ENCODE results near the gene HCK. TPM values are rescaled to one million over a fixed set of nuclear protein-coding genes. Genes with fewer than 3 reads are reported as not detected.

The HCK gene
- under 1 TPM in 1 of 2 donors, not detected in 1; 0.16 TPM for total RNA-seq

GRCh38 chr20:32052090-32052777, at the start of gene HCK:
Gene HCK, plus strand, starts transcription at chr20:32052242.
- Mint-ChIP-seq H3K27ac (no peak within 1 kb of the TSS), H3K9me3 (no peaks in the 10 kb centered on the region), H3K36me3 (peaks cover 0 to 10% of the 10 kb centered on the region in 2 donors)
- ATAC-seq (peak; percentile 18 to 51), DNase-seq (ENCODE audit: low spot score in 2 of 2) (no peak)

- ATAC-seq: no peak
- H3K36me3 Mint-ChIP-seq: no peaks in the 10 kb centered on the region
- no peak for DNase-seq (ENCODE audit: low spot score in 2 of 2)
- no peaks in the 10 kb centered on the region for H3K9me3 Mint-ChIP-seq
- no peak overlapping the region for H3K27ac Mint-ChIP-seq
Measured at GRCh38 chr20:32003325-32003724, 48.7 kb upstream of the HCK start.

GRCh38 chr20:32004963-32005362, 47.1 kb upstream of the HCK start:
- no peaks in the 10 kb centered on the region for H3K9me3 Mint-ChIP-seq
- H3K36me3 Mint-ChIP-seq: no peaks in the 10 kb centered on the region
- no peak for ATAC-seq
- DNase-seq (ENCODE audit: low spot score in 2 of 2): no peak
- H3K27ac Mint-ChIP-seq: no peak overlapping the region

- DNase-seq (ENCODE audit: low spot score in 2 of 2): no peak
- ATAC-seq: no peak
- Mint-ChIP-seq H3K36me3 (no peaks in the 10 kb centered on the region), H3K27ac (no peak overlapping the region), H3K9me3 (no peaks in the 10 kb centered on the region)
Measured at GRCh38 chr20:32006053-32006452, 46.0 kb upstream of the HCK start.

GRCh38 chr20:32006841-32007786, 44.9 kb upstream of the HCK start:
- Mint-ChIP-seq H3K9me3 (no peaks in the 10 kb centered on the region), H3K36me3 (no peaks in the 10 kb centered on the region), H3K27ac (no peak overlapping the region)
- no peak for ATAC-seq
- DNase-seq (ENCODE audit: low spot score in 2 of 2): no peak

GRCh38 chr20:32007787-32008616, 44.0 kb upstream of the HCK start:
- no peak for DNase-seq (ENCODE audit: low spot score in 2 of 2)
- no peaks in the 10 kb centered on the region for H3K9me3 Mint-ChIP-seq
- ATAC-seq: no peak
- no peaks in the 10 kb centered on the region for H3K36me3 Mint-ChIP-seq
- no peak overlapping the region for H3K27ac Mint-ChIP-seq

GRCh38 chr20:32009564-32009963, 42.5 kb upstream of the HCK start:
- no peak for DNase-seq (ENCODE audit: low spot score in 2 of 2)
- Mint-ChIP-seq H3K27ac (no peak overlapping the region), H3K36me3 (no peaks in the 10 kb centered on the region), H3K9me3 (no peaks in the 10 kb centered on the region)
- no peak for ATAC-seq

GRCh38 chr20:32010101-32010500, 41.9 kb upstream of the HCK start, which contains the start of gene CCM2L:
Gene CCM2L, plus strand, starts transcription at chr20:32010438. Its CDS starts 17 bp downstream, at chr20:32010455.
- Mint-ChIP-seq H3K9me3 (no peaks in the 10 kb centered on the region), H3K36me3 (no peaks in the 10 kb centered on the region), H3K27ac (no peak within 1 kb of the TSS)
- ATAC-seq (no peak), DNase-seq (ENCODE audit: low spot score in 2 of 2) (no peak)

- H3K36me3 Mint-ChIP-seq: no peaks in the 10 kb centered on the region
Measured at GRCh38 chr20:32010666-32011065, 41.4 kb upstream of the HCK start.

GRCh38 chr20:32012159-32012688, 39.8 kb upstream of the HCK start:
- no peak overlapping the region for H3K27ac Mint-ChIP-seq
- ATAC-seq: no peak
- H3K36me3 Mint-ChIP-seq: no peaks in the 10 kb centered on the region
- no peaks in the 10 kb centered on the region for H3K9me3 Mint-ChIP-seq
- no peak for DNase-seq (ENCODE audit: low spot score in 2 of 2)

More at GRCh38 chr20:32010666-32011065, 41.4 kb upstream of the HCK start:
- DNase-seq (ENCODE audit: low spot score in 2 of 2) (no peak), ATAC-seq (no peak)
- no peak overlapping the region for H3K27ac Mint-ChIP-seq
- H3K9me3 Mint-ChIP-seq: no peaks in the 10 kb centered on the region

- Mint-ChIP-seq H3K9me3 (no peaks in the 10 kb centered on the region), H3K27ac (no peak overlapping the region), H3K36me3 (no peaks in the 10 kb centered on the region)
- DNase-seq (ENCODE audit: low spot score in 2 of 2) (no peak), ATAC-seq (no peak)
Measured at GRCh38 chr20:32013326-32013725, 38.7 kb upstream of the HCK start.

- Mint-ChIP-seq H3K27ac (no peak overlapping the region), H3K9me3 (no peaks in the 10 kb centered on the region), H3K36me3 (peaks cover 5% of the 10 kb centered on the region in 2 donors)
- ATAC-seq: peak; percentile 9 to 39
- DNase-seq (ENCODE audit: low spot score in 2 of 2): peak in 1 of 2 donors; percentile 47
Measured at GRCh38 chr20:32017711-32018251, 34.3 kb upstream of the HCK start.

- Mint-ChIP-seq H3K27ac (no peak overlapping the region), H3K9me3 (no peaks in the 10 kb centered on the region), H3K36me3 (peaks cover 5% of the 10 kb centered on the region in 2 donors)
- DNase-seq (ENCODE audit: low spot score in 2 of 2): peak in 1 of 2 donors; percentile 57
- peak; percentile 71 to 74 for ATAC-seq
Measured at GRCh38 chr20:32018269-32019155, 33.5 kb upstream of the HCK start.

- ATAC-seq (no peak), DNase-seq (ENCODE audit: low spot score in 2 of 2) (no peak)
- Mint-ChIP-seq H3K27ac (no peak overlapping the region), H3K9me3 (no peaks in the 10 kb centered on the region), H3K36me3 (peaks cover 5% of the 10 kb centered on the region in 2 donors)
Measured at GRCh38 chr20:32019156-32019510, 32.9 kb upstream of the HCK start.
